Stimulated activated CD4-positive, alpha-beta T cell treated with anti-CD3 and anti-CD28 coated beads, Interleukin-15, amount 100 ng/mL, for 24 hours (primary cell): ENCODE data around the gene UPK3A.
A peak's percentile ranks its signal among the peaks of the same experiment; 100 is the strongest.
"Not testable (repeated sequence)": the region's sequence is repeated elsewhere in the genome, so short reads cannot be mapped to it uniquely, and the experiment has no call there.

Experiments
- DNase-seq: peaks from one replicate; pipeline ENCODE4 v3.0.0-alpha.2; 2020

Gene UPK3A

GRCh38 chr22:45259754-45260394 lies 24.9 kb upstream of the UPK3A start:
- DNase-seq, result no peak

GRCh38 chr22:45260395-45260759 lies 24.4 kb upstream of the UPK3A start:
- DNase-seq, result not testable (repeated sequence)

- DNase-seq, result no peak
Observed at GRCh38 chr22:45261407-45262088, 23.2 kb upstream of the UPK3A start.

- no peak for DNase-seq
Observed at GRCh38 chr22:45262195-45262930, 22.4 kb upstream of the UPK3A start.

GRCh38 chr22:45262931-45263462 lies 21.8 kb upstream of the UPK3A start:
- DNase-seq, result no peak

GRCh38 chr22:45263463-45264269 lies 21.1 kb upstream of the UPK3A start:
- no peak for DNase-seq

GRCh38 chr22:45265535-45265934 lies 19.2 kb upstream of the UPK3A start:
- no peak for DNase-seq

GRCh38 chr22:45268167-45268957 lies 16.4 kb upstream of the UPK3A start:
- no peak for DNase-seq

- peak; percentile 84 for DNase-seq
Observed at GRCh38 chr22:45268958-45269844, 15.5 kb upstream of the UPK3A start.

GRCh38 chr22:45270095-45271020 lies 14.4 kb upstream of the UPK3A start:
- DNase-seq, result no peak

- no peak for DNase-seq
Observed at GRCh38 chr22:45271667-45272201, 13.0 kb upstream of the UPK3A start.

- DNase-seq, result no peak
Observed at GRCh38 chr22:45272498-45272897, 12.3 kb upstream of the UPK3A start.

GRCh38 chr22:45273452-45274075 lies 11.2 kb upstream of the UPK3A start:
- DNase-seq, result no peak

- DNase-seq, result no peak
Observed at GRCh38 chr22:45276507-45277105, 8.1 kb upstream of the UPK3A start.

GRCh38 chr22:45277720-45278119 lies 7.0 kb upstream of the UPK3A start:
- not testable (repeated sequence) for DNase-seq

GRCh38 chr22:45278125-45278524 lies 6.6 kb upstream of the UPK3A start:
- DNase-seq, result no peak

- DNase-seq, result no peak
Observed at GRCh38 chr22:45280587-45280980, 4.2 kb upstream of the UPK3A start.

- no peak for DNase-seq
Observed at GRCh38 chr22:45281010-45281409, 3.7 kb upstream of the UPK3A start.
